ENCODE data around the gene TENM4. TPM values are rescaled to one million over a fixed set of nuclear protein-coding genes. Genes with fewer than 3 reads are reported as not detected.

Gene TENM4
- total RNA-seq, 1 experiment from 2014 or later, result 25.0 TPM

GRCh38 chr11:78699609-78700135, 741.2 kb downstream of the TENM4 start (continued):
- TF ChIP-seq CDX4 (CRISPR knock-in tag; IDR thresholded peaks at IDR 0.05; ENCODE audit: borderline replicate concordance), result no peak

- no peaks in the 10 kb centered on the region for H3K36me3 Mint-ChIP-seq
- H3K4me1 Mint-ChIP-seq, result no peaks in the 10 kb centered on the region
- DNase-seq (ENCODE audit: low spot score) (no peak), ATAC-seq (no peak)
- no peak for TF ChIP-seq FOXP4 (CRISPR knock-in tag; IDR thresholded peaks at IDR 0.05)
- no peak for TF ChIP-seq ESRRA (CRISPR knock-in tag; IDR thresholded peaks at IDR 0.05; ENCODE audit: borderline replicate concordance)
- TF ChIP-seq AFF4 (CRISPR knock-in tag; IDR thresholded peaks at IDR 0.05; ENCODE audit: borderline replicate concordance), result no peak
- TF ChIP-seq TP53 (CRISPR knock-in tag; IDR thresholded peaks at IDR 0.05), result no peak
- no peak for TF ChIP-seq NR1H2 (CRISPR knock-in tag; IDR thresholded peaks at IDR 0.05)
- no peak for TF ChIP-seq AR (CRISPR knock-in tag; IDR thresholded peaks at IDR 0.05)
- no peak overlapping the region for H3K27ac Mint-ChIP-seq
- CTCF ChIA-PET, result interaction anchor here (0.6 to 4.6 kb wide), 4 partner anchors 18 to 53 kb away, joined by 3 to 28 read pairs (median 4); no protein-coding TSS in a partner anchor
- POLR2A ChIA-PET, result no interaction called here
- H3K9me3 Mint-ChIP-seq, result no peaks in the 10 kb centered on the region
- no peak overlapping the region for H3K4me3 Mint-ChIP-seq
- no peaks in the 10 kb centered on the region for H3K27me3 Mint-ChIP-seq (ENCODE audit: low read depth)
These were observed 742.2 kb downstream of the TENM4 start for GRCh38 chr11:78698612-78699011.

GRCh38 chr11:78696177-78696576, 744.7 kb downstream of the TENM4 start:
- Mint-ChIP-seq H3K4me3 (no peak overlapping the region), H3K36me3 (no peaks in the 10 kb centered on the region), H3K4me1 (no peaks in the 10 kb centered on the region), H3K9me3 (no peaks in the 10 kb centered on the region), H3K27me3 (ENCODE audit: low read depth) (no peaks in the 10 kb centered on the region), H3K27ac (no peak overlapping the region)
- ATAC-seq (no peak), DNase-seq (ENCODE audit: low spot score) (no peak)
- ChIA-PET POLR2A (no interaction called here), CTCF (interaction anchor here (1.3 kb wide), 1 partner anchor 265 kb away, joined by 3 read pairs; no protein-coding TSS in a partner anchor)
- TF ChIP-seq MAX (CRISPR knock-in tag; IDR thresholded peaks at IDR 0.05), result no peak
- TF ChIP-seq E2F4 (CRISPR knock-in tag; IDR thresholded peaks at IDR 0.05; ENCODE audit: borderline replicate concordance, low read depth), result no peak
- TF ChIP-seq MLX (CRISPR knock-in tag; IDR thresholded peaks at IDR 0.05), result no peak
- no peak for TF ChIP-seq ZNF532 (CRISPR knock-in tag; IDR thresholded peaks at IDR 0.05; ENCODE audit: borderline replicate concordance)
- no peak for TF ChIP-seq HMGXB4 (CRISPR knock-in tag; IDR thresholded peaks at IDR 0.05)
- TF ChIP-seq GABPB1 (CRISPR knock-in tag; IDR thresholded peaks at IDR 0.05), result no peak

All from WTC11 (cell line).